ENCODE results near the gene CMTM8.

CMTM8 gene

DNA sequence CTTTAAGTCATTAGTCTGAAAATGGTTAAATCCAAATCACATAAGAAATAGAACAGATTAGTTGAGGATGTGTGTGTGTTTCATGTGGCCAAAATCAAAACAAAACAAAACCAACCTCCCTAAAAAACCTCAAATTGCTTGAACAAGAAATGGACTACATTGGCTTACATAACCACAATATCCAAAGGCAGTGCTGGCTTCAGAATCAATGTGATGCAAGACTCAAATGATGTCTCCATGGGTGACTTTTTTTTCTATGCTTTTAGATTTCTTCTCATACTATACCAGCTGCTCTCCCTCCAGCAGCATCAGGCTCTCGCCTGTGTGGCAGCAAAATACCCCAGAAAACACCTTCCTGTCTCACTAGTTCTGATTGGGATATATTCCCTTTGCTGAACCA, 36.0 kb upstream of the CMTM8 start:
- ATAC-seq, result no peak

GRCh38 chr3:32203854-32204253, 34.6 kb upstream of the CMTM8 start:
- peak; percentile 90 for ATAC-seq
- no peak for TF ChIP-seq BACH2 (CRISPR knock-in tag; IDR thresholded peaks at IDR 0.05; ENCODE audit: borderline replicate concordance)
- 0 out of 2 replicates have a peak, but pooled peaks have one; percentile 29 for TF ChIP-seq ISL1 (CRISPR knock-in tag; IDR thresholded peaks at IDR 0.05)

More for the DNA sequence above, 36.0 kb upstream of the CMTM8 start:
- TF ChIP-seq RARB (CRISPR knock-in tag; IDR thresholded peaks at IDR 0.05) (no peak), ZNF8 (CRISPR knock-in tag; IDR thresholded peaks at IDR 0.05) (no peak), CREB5 (CRISPR knock-in tag; IDR thresholded peaks at IDR 0.05; ENCODE audit: low read depth) (no peak), PPARA (CRISPR knock-in tag; IDR thresholded peaks at IDR 0.05; ENCODE audit: borderline replicate concordance) (no peak), GLIS3 (CRISPR knock-in tag; IDR thresholded peaks at IDR 0.05) (no peak), CSDC2 (CRISPR knock-in tag; IDR thresholded peaks at IDR 0.05) (no peak), SNAI2 (CRISPR knock-in tag; IDR thresholded peaks at IDR 0.05) (no peak)
- TF ChIP-seq, protein P1, sequence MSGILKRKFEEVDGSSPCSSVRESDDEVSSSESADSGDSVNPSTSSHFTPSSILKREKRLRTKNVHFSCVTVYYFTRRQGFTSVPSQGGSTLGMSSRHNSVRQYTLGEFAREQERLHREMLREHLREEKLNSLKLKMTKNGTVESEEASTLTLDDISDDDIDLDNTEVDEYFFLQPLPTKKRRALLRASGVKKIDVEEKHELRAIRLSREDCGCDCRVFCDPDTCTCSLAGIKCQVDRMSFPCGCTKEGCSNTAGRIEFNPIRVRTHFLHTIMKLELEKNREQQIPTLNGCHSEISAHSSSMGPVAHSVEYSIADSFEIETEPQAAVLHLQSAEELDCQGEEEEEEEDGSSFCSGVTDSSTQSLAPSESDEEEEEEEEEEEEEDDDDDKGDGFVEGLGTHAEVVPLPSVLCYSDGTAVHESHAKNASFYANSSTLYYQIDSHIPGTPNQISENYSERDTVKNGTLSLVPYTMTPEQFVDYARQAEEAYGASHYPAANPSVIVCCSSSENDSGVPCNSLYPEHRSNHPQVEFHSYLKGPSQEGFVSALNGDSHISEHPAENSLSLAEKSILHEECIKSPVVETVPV (CRISPR knock-in tag; IDR thresholded peaks at IDR 0.05), result no peak

GRCh38 chr3:32208447-32208846, 30.0 kb upstream of the CMTM8 start:
- ATAC-seq, result no peak
- TF ChIP-seq CREB5 (CRISPR knock-in tag; IDR thresholded peaks at IDR 0.05; ENCODE audit: low read depth), result no peak
- no peak for TF ChIP-seq ZFP30 (CRISPR knock-in tag; IDR thresholded peaks at IDR 0.05)

DNA sequence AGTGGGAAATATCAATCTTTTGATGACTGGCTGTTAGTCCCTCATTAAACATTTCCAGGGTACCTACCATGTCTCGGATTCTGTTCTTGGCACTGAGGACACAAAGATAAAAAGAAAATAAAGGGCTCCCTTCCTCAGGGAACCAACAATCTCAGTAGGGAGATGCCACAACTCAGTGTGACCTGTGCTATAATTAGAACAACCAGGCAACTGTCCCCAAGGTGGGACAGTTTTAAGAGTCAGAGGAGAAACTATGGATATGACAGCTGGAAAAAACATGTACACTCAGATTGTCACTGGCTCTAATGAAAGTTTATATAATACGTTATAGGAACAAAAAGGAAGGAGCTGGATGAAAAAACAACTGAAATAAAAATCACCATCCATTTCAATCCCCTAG, 23.3 kb upstream of the CMTM8 start:
- no peak for ATAC-seq
- TF ChIP-seq POU6F1 (CRISPR knock-in tag; IDR thresholded peaks at IDR 0.05; ENCODE audit: borderline replicate concordance, low read depth) (no peak), ARNTL (CRISPR knock-in tag; IDR thresholded peaks at IDR 0.05; ENCODE audit: borderline replicate concordance, low read depth) (no peak), OSR1 (CRISPR knock-in tag; IDR thresholded peaks at IDR 0.05) (no peak), ZC3H10 (CRISPR knock-in tag; IDR thresholded peaks at IDR 0.05) (no peak), ESRRG (CRISPR knock-in tag; IDR thresholded peaks at IDR 0.05) (no peak), RARB (CRISPR knock-in tag; IDR thresholded peaks at IDR 0.05) (no peak), CSDC2 (CRISPR knock-in tag; IDR thresholded peaks at IDR 0.05) (no peak), BACH2 (CRISPR knock-in tag; IDR thresholded peaks at IDR 0.05; ENCODE audit: borderline replicate concordance) (no peak), GLIS3 (CRISPR knock-in tag; IDR thresholded peaks at IDR 0.05) (no peak), PPARA (CRISPR knock-in tag; IDR thresholded peaks at IDR 0.05; ENCODE audit: borderline replicate concordance) (no peak), ZFP3 (CRISPR knock-in tag; IDR thresholded peaks at IDR 0.05) (no peak), ISL1 (CRISPR knock-in tag; IDR thresholded peaks at IDR 0.05) (no peak), ZNF70 (CRISPR knock-in tag; IDR thresholded peaks at IDR 0.05) (no peak), CREB5 (CRISPR knock-in tag; IDR thresholded peaks at IDR 0.05; ENCODE audit: low read depth) (no peak), ZFP30 (CRISPR knock-in tag; IDR thresholded peaks at IDR 0.05) (no peak), ZNF8 (CRISPR knock-in tag; IDR thresholded peaks at IDR 0.05) (no peak)

GRCh38 chr3:32216172-32216783, 22.2 kb upstream of the CMTM8 start:
- no peak for TF ChIP-seq ZNF565 (CRISPR knock-in tag; conservative IDR thresholded peaks at IDR 0.05; ENCODE audit: low read depth)
- no peak for TF ChIP-seq ZNF70 (CRISPR knock-in tag; IDR thresholded peaks at IDR 0.05)
- no peak for TF ChIP-seq ZC3H10 (CRISPR knock-in tag; IDR thresholded peaks at IDR 0.05)
- no peak for TF ChIP-seq ISL1 (CRISPR knock-in tag; IDR thresholded peaks at IDR 0.05)
- ATAC-seq, result no peak

All from SK-N-SH treated with all-trans-retinoic acid at 6 μM for 48 hours (cell line).